ENCODE results near the gene CDC42BPG.

- TF ChIP-seq ZFP30 (CRISPR knock-in tag; IDR thresholded peaks at IDR 0.05; ENCODE audit: borderline replicate concordance) = no peak
- TF ChIP-seq FOXP1 (CRISPR knock-in tag; IDR thresholded peaks at IDR 0.05) = no peak
- TF ChIP-seq PRDM10 (IDR thresholded peaks at IDR 0.05; ENCODE audit: partially characterized antibody) = no peak
- no peak for TF ChIP-seq CHD7 (IDR thresholded peaks at IDR 0.05; ENCODE audit: low read depth, low read length)
- TF ChIP-seq HNRNPLL (IDR thresholded peaks at IDR 0.05; ENCODE audit: low read depth, low read length, poor library complexity, severe bottlenecking) = no peak
- no peak for TF ChIP-seq SAFB2 (IDR thresholded peaks at IDR 0.05; ENCODE audit: borderline replicate concordance, low read depth, low read length, severe bottlenecking)
- TF ChIP-seq, protein P1, sequence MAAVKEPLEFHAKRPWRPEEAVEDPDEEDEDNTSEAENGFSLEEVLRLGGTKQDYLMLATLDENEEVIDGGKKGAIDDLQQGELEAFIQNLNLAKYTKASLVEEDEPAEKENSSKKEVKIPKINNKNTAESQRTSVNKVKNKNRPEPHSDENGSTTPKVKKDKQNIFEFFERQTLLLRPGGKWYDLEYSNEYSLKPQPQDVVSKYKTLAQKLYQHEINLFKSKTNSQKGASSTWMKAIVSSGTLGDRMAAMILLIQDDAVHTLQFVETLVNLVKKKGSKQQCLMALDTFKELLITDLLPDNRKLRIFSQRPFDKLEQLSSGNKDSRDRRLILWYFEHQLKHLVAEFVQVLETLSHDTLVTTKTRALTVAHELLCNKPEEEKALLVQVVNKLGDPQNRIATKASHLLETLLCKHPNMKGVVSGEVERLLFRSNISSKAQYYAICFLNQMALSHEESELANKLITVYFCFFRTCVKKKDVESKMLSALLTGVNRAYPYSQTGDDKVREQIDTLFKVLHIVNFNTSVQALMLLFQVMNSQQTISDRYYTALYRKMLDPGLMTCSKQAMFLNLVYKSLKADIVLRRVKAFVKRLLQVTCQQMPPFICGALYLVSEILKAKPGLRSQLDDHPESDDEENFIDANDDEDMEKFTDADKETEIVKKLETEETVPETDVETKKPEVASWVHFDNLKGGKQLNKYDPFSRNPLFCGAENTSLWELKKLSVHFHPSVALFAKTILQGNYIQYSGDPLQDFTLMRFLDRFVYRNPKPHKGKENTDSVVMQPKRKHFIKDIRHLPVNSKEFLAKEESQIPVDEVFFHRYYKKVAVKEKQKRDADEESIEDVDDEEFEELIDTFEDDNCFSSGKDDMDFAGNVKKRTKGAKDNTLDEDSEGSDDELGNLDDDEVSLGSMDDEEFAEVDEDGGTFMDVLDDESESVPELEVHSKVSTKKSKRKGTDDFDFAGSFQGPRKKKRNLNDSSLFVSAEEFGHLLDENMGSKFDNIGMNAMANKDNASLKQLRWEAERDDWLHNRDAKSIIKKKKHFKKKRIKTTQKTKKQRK (IDR thresholded peaks at IDR 0.05; ENCODE audit: borderline replicate concordance, low read depth, low read length) = no peak
- TF ChIP-seq, protein P2, sequence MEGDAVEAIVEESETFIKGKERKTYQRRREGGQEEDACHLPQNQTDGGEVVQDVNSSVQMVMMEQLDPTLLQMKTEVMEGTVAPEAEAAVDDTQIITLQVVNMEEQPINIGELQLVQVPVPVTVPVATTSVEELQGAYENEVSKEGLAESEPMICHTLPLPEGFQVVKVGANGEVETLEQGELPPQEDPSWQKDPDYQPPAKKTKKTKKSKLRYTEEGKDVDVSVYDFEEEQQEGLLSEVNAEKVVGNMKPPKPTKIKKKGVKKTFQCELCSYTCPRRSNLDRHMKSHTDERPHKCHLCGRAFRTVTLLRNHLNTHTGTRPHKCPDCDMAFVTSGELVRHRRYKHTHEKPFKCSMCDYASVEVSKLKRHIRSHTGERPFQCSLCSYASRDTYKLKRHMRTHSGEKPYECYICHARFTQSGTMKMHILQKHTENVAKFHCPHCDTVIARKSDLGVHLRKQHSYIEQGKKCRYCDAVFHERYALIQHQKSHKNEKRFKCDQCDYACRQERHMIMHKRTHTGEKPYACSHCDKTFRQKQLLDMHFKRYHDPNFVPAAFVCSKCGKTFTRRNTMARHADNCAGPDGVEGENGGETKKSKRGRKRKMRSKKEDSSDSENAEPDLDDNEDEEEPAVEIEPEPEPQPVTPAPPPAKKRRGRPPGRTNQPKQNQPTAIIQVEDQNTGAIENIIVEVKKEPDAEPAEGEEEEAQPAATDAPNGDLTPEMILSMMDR (IDR thresholded peaks at IDR 0.05 in 2 of 3, conservative IDR thresholded peaks at IDR 0.05 in 1 of 3; ENCODE audit: insufficient read depth in 2 of 3, low read depth in 1 of 3, low read length in 3 of 3) = no peak
- TF ChIP-seq SMC3 (conservative IDR thresholded peaks at IDR 0.05; ENCODE audit: insufficient read depth, low read depth, low read length) = no peak
- TF ChIP-seq CHD1 (IDR thresholded peaks at IDR 0.05; ENCODE audit: low read length) = no peak
- no peak for TF ChIP-seq POLR2A (conservative IDR thresholded peaks at IDR 0.05)
Observed at GRCh38 chr11:64796047-64796756, 48.3 kb downstream of the CDC42BPG start.

All from K562 (cell line).